ENCODE data around the gene PMPCA. TPM values are rescaled to one million over a fixed set of nuclear protein-coding genes. Genes with fewer than 3 reads are reported as not detected.

The PMPCA gene
- total RNA-seq, 1 experiment from 2014 or later = 94.5 TPM

DNA sequence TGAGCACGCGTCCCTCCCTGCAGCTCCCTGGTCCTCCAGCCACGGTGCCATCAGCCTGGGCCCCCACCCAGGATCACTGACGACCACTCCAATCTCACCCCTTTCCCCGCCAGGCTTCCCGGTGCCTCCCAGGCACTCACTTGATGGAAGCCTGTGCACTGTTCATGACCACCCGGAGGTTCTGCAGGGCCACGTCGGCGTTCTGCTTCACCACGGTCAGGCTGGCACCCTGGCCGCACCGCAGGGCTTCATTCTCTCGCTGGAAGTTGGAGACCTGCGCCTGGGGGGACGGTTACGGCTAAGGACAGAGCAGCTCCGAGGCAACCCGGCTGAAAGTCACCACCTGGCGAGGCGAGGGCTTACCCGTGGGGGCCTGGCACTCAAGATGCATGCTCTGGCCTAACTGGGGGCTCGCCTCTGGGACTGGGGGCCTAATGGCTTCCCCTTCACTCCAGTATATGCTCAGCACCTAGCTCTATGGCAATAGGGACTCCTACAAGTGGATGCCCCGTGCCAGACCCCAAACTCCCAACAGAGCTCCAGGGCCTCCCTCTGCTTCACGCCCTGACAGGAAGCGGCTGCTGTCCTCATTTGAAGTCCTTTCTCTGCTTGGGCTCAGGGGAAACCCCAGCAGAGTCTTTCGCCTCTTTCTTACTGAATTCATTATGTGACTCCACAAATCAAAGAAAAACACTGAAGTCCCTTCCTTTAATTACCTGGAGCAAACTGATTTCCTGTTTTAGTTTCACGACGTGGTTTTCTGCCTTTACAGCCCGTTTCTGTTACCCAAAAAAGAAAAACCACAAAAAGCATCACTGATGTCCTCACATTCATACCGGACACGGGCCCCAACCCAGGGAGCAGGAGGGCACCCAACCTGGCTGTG is 6.3 kb upstream of the PMPCA start:
- Mint-ChIP-seq H3K36me3 (ENCODE audit: insufficient read depth in 1 of 3, low read depth in 3 of 3) (peaks cover 30 to 71% (median 63%) of the 10 kb centered on the region in 3 experiments), H3K9me3 (no peaks in the 10 kb centered on the region), H3K4me1 (peaks cover 12% of the 10 kb centered on the region in 2 experiments), H3K27me3 (ENCODE audit: low read depth) (no peaks in the 10 kb centered on the region; the same call in 1 of the 2 replicates), H3K27ac (peak overlapping the region in 2 of 3 experiments; percentile 48; a peak in 2 of 7 replicates), H3K4me3 (no peak overlapping the region; a peak in 1 of 5 replicates)
- H3K23ac ChIP-seq (ENCODE audit: insufficient read length, low read depth, low read length) = no peak overlapping the region
- H2BK120ac ChIP-seq (ENCODE audit: low read depth, low read length, poor library complexity, severe bottlenecking) = no peak overlapping the region
- peaks cover 5% of the 10 kb centered on the region for H3K23me2 ChIP-seq (ENCODE audit: insufficient read length, low read depth, low read length, poor library complexity, severe bottlenecking)
- H3K9ac ChIP-seq (ENCODE audit: extremely low read depth, insufficient read length, low read length) = no peak overlapping the region
- no peak overlapping the region for H2BK15ac ChIP-seq (ENCODE audit: low read depth, low read length)
- H3T11ph ChIP-seq (ENCODE audit: low read length) = no peak overlapping the region
- H3K18ac ChIP-seq (ENCODE audit: insufficient read length, low read depth, low read length) = no peak overlapping the region
- H3K56ac ChIP-seq (ENCODE audit: insufficient read length, low read depth, low read length) = no peak overlapping the region
- no peaks in the 10 kb centered on the region for H3K9me3 ChIP-seq (ENCODE audit: control insufficient read depth, low read depth, low read length)
- no peak for DNase-seq
- H2AK5ac ChIP-seq (ENCODE audit: insufficient read length, low read length) = no peak overlapping the region
- H2AFZ ChIP-seq (ENCODE audit: low read length) = no peak overlapping the region
- no peak overlapping the region for H3K4ac ChIP-seq (ENCODE audit: low read depth, low read length)
- no peak overlapping the region for H2BK12ac ChIP-seq (ENCODE audit: insufficient read length, low read depth, low read length)
- no peak overlapping the region for H2BK5ac ChIP-seq (ENCODE audit: insufficient read length, low read length)
- H4K8ac ChIP-seq (replicated peaks; ENCODE audit: insufficient read length, low read depth, low read length) = no peak overlapping the region
- no peaks in the 10 kb centered on the region for H3K4me1 ChIP-seq (ENCODE audit: insufficient read depth, low read length)
- H3K27ac ChIP-seq (ENCODE audit: insufficient read length, low read depth, low read length) = no peak overlapping the region
- H2BK20ac ChIP-seq (ENCODE audit: low read depth, low read length, poor library complexity, severe bottlenecking) = no peak overlapping the region
- WGBS (ENCODE audit: extremely low coverage, insufficient read length, low lambda C conversion rate) = no CpG with 5 or more reads among the region's 32 CpGs
- H3K27me3 ChIP-seq (ENCODE audit: insufficient read depth, low read length) = no peaks in the 10 kb centered on the region
- no peak overlapping the region for H3K14ac ChIP-seq (ENCODE audit: insufficient read depth, low read length)
- H3K4me2 ChIP-seq (ENCODE audit: insufficient read depth, insufficient read length, low read length) = no peak overlapping the region
- TF ChIP-seq, protein P1, sequence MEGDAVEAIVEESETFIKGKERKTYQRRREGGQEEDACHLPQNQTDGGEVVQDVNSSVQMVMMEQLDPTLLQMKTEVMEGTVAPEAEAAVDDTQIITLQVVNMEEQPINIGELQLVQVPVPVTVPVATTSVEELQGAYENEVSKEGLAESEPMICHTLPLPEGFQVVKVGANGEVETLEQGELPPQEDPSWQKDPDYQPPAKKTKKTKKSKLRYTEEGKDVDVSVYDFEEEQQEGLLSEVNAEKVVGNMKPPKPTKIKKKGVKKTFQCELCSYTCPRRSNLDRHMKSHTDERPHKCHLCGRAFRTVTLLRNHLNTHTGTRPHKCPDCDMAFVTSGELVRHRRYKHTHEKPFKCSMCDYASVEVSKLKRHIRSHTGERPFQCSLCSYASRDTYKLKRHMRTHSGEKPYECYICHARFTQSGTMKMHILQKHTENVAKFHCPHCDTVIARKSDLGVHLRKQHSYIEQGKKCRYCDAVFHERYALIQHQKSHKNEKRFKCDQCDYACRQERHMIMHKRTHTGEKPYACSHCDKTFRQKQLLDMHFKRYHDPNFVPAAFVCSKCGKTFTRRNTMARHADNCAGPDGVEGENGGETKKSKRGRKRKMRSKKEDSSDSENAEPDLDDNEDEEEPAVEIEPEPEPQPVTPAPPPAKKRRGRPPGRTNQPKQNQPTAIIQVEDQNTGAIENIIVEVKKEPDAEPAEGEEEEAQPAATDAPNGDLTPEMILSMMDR (conservative IDR thresholded peaks at IDR 0.05) = no peak
- no peak overlapping the region for H4K91ac ChIP-seq (ENCODE audit: insufficient read length, low read depth, low read length)
- H4K20me1 ChIP-seq (ENCODE audit: control insufficient read depth, insufficient read depth, insufficient read length) = no peaks in the 10 kb centered on the region
- H4K5ac ChIP-seq (ENCODE audit: insufficient read length, low read depth, low read length) = no peak overlapping the region
- H3K79me2 ChIP-seq (ENCODE audit: insufficient read depth, low read length) = peaks cover 7% of the 10 kb centered on the region; the same call in 1 of the 2 replicates
- peaks cover 9% of the 10 kb centered on the region for H3K79me1 ChIP-seq (ENCODE audit: insufficient read depth, low read depth, low read length, poor library complexity, severe bottlenecking)
